OCI-LY1 (cell line): ENCODE measurements around the gene DHDDS.
"Not testable (repeated sequence)": the region's sequence is repeated elsewhere in the genome, so short reads cannot be mapped to it uniquely, and the experiment has no call there.

ENCODE experiments used
- EZH2 ChIP-seq: fragments of 200-600 bp; sonication (generic), shearing (Covaris generic); IDR thresholded peaks from 2 replicates; pipeline ENCODE4 v1.8.0; 2017; ENCODE audit warnings: borderline replicate concordance, mixed run types, mild to moderate bottlenecking, antibody characterized with exemption, low read length, moderate library complexity, mixed read lengths
- TF ChIP-seq, protein P1 (sequence below): fragments of 200-600 bp; sonication (generic), shearing (Covaris generic); IDR thresholded peaks from 2 replicates; pipeline ENCODE4 v1.5.1; 2017; ENCODE audit warnings: mild to moderate bottlenecking, antibody characterized with exemption, low read length, moderate library complexity, mixed read lengths

DNA sequence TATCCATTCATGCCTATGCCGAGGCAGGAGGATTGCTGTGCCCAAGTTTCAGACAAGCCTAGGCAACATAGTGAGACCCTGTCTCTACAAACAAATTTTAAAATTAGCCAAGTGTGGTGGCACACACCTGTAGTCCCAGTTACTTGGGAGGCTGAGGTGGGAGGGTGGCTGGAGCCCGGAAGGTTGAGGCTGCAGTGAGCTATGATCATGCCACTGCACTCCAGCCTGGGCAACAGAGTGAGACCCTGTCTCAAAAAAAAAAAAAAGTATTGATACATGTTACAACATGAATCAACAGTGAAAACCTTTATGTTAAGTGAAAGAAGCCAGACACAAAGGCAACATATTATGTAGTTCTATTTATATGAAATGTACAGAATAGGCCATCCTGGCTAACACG lies 47.1 kb upstream of the DHDDS start:
- TF ChIP-seq, protein P1, sequence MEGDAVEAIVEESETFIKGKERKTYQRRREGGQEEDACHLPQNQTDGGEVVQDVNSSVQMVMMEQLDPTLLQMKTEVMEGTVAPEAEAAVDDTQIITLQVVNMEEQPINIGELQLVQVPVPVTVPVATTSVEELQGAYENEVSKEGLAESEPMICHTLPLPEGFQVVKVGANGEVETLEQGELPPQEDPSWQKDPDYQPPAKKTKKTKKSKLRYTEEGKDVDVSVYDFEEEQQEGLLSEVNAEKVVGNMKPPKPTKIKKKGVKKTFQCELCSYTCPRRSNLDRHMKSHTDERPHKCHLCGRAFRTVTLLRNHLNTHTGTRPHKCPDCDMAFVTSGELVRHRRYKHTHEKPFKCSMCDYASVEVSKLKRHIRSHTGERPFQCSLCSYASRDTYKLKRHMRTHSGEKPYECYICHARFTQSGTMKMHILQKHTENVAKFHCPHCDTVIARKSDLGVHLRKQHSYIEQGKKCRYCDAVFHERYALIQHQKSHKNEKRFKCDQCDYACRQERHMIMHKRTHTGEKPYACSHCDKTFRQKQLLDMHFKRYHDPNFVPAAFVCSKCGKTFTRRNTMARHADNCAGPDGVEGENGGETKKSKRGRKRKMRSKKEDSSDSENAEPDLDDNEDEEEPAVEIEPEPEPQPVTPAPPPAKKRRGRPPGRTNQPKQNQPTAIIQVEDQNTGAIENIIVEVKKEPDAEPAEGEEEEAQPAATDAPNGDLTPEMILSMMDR, result not testable (repeated sequence)
- not testable (repeated sequence) for TF ChIP-seq EZH2
